ENCODE data around the gene MAGT1.

- no peak for TF ChIP-seq CTCF (conservative IDR thresholded peaks at IDR 0.05)
- TF ChIP-seq ZFX (IDR thresholded peaks at IDR 0.05): no peak
Measured at GRCh38 chrX:77936299-77936698, 41.1 kb upstream of the MAGT1 start.
